DMS 273 (cell line): ENCODE measurements around the gene EPHA10.

Source experiments
- DNase-seq: peaks from one replicate; lab custom pipeline; 2025; ENCODE audit not compliant: unreplicated experiment; lab: John Stamatoyannopoulos, UW

EPHA10 gene

GRCh38 chr1:37764888-37765441 lies at the start of gene EPHA10:
Gene EPHA10, minus strand, starts transcription at chr1:37765120. Its CDS starts 54 bp downstream, at chr1:37765066.
- DNase-seq, result peak; percentile 85

DNA sequence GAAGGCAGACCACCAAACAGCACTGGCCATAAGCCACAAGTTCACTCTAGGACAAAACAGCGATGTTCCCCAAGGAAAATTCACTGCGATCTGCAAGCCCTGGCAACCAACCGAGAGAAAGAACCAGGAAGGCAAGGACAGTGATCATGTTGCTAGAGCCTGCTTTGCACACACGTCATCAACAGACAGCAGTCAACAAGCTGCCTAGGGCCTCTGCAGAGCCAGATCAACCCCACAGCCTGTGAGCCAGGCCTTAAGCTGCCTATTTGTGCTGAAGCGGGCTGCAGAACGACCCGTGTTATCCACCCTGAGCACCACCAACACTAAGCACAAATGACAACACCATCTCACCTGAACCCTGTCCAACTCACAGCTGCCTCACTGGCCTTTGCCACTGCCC lies 49.3 kb upstream of the EPHA10 start:
- no peak for DNase-seq

DNA sequence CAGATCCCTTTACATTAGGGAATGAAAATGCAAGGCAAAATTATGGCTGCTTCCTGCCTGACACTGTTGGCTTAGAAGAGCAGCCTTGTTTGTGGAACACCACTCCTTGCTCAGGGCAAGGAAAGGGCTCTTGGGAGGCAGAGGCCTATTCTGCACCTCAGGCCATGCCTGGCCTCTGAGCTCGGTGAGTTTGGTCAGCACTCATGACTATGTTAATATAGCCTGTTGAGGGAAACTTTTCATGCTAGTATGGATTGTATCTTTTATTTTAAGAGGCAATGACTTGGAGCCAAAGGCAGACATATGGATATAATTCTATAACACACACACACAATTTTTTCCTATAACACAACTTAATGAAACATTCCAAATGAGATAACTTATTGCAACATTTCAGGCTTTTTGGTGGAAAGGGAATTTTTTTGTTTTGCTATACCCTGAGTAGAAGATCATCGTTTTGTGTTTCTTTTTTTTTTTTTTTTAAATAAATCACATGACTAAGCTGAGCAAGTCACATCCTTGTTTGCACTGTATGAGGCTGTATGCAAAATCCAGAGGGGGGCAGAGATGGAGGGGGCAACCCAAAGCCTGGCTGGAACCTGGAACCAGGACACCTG lies 48.7 kb upstream of the EPHA10 start:
- no peak for DNase-seq

- peak; percentile 93 for DNase-seq
Observed at GRCh38 chr1:37811027-37811655, 46.2 kb upstream of the EPHA10 start.

DNA sequence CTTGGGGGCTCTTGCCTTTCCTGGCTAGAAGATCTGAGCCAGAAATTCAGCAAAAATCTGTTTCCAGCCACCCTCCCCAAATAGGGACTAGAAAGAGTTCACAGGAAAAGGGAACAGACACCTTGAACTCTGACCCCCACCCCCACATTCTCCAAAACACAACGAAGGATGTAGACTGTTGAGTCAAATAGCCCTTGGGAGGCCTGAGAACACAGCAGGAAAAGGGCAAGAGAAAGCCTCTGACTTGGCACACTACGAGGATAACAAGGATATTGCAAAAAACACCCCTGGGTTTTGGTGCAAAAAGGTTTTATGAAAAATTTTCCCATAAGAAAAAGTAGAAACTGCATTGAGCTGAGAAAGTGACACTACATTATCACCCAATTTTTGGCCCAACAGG lies 45.0 kb upstream of the EPHA10 start:
- DNase-seq, result no peak

- DNase-seq, result peak; percentile 95
Observed at GRCh38 chr1:37808369-37809319, 43.7 kb upstream of the EPHA10 start.

DNA sequence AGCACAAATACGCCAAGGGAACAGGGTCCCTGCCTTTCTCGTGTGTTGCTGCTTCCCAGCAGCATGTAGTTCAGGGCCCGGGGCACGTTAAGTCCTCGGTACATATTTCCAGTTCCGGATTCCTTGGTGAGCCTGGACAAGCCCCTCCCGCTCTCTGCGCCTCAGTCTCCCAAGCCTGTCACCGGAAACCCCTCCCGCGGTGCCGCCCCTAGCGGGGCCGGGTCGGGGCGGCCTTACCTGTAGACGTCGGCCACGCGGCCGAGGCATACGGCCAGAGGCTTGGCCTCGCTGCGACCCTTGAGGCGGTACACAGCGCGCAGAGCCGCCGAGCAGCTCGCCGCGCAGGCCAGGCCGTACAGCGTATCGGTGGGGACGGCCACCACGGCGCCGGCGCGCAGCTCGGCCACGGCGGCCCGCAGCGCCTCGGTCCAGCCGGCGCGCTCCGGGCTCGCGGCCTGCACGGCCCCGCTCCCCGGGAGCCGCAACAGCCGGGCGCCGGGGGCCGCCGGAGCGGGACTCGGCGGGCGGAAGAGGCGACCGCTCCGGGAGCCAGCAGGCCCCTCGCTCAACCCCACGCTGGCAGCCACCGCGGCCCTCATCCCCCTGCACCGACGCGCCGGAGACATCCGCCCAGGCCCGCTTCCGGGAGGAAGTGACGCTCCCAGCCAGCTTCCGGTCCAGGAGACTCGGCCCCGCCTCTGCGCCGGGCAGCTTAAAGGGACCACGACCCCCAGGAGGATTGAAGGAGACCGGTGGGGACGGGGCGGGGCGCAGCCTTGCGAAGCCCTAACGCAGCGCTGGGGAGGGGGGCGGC lies 42.8 kb upstream of the EPHA10 start, which contains the start of the genes C1orf122 and YRDC:
C1orf122 (plus strand) TSS at position 236 of the 814 bp plus-strand sequence. CDS start 615 bp downstream, outside the sequence.
YRDC (minus strand) TSS at position 654 of the 814 bp plus-strand sequence; CDS start at position 626, 28 bp downstream.
- peak; percentile 97 for DNase-seq

GRCh38 chr1:37807220-37807554 lies 42.3 kb upstream of the EPHA10 start:
- DNase-seq, result peak; percentile 68

DNA sequence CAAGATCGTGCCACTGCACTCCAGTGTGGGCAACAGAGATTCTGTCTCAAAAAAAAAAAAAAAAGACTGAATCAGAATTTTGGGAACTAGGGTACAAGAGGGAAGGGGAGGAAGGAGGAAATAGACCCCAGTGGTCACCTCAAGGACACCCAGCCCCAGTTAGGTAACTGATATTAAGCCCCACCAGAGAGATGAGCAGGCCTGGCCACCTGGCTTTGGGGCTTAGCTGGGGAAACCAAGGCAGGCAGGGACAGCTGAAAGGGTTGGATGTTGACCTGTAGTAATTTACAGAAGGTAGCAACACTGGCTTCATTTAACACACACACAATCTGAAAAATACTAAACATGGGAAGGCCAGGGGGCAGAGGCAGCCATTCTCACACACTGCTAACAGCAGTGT lies 37.5 kb upstream of the EPHA10 start:
- DNase-seq, result no peak

DNA sequence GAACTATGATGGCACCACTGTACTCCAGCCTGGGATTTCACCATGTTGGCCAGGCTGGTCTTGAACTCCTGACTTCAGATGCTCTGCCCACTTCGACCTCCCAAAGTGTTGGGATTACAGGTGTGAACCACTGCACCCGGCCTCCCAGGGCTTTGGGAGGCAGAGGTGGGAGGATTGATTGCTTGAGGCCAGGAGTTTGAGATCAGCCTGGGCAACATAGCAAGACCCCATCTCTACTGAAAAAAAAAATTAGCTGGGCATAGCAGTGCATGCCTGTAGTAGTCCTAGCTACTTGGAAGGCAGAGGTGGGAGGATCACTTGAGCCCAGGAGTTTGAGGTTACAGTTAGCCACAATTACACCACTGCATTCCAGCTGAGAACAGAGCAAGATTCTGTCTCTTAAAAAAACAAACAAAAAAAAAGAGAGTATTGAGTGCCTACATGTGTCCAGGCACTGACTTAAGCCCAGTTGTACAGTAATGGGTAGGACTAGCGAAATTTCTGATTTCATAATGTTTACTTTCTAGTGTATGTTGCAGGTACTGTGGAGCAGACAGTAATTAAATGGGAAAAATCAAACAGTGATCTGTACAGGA lies 32.9 kb upstream of the EPHA10 start:
- no peak for DNase-seq

DNA sequence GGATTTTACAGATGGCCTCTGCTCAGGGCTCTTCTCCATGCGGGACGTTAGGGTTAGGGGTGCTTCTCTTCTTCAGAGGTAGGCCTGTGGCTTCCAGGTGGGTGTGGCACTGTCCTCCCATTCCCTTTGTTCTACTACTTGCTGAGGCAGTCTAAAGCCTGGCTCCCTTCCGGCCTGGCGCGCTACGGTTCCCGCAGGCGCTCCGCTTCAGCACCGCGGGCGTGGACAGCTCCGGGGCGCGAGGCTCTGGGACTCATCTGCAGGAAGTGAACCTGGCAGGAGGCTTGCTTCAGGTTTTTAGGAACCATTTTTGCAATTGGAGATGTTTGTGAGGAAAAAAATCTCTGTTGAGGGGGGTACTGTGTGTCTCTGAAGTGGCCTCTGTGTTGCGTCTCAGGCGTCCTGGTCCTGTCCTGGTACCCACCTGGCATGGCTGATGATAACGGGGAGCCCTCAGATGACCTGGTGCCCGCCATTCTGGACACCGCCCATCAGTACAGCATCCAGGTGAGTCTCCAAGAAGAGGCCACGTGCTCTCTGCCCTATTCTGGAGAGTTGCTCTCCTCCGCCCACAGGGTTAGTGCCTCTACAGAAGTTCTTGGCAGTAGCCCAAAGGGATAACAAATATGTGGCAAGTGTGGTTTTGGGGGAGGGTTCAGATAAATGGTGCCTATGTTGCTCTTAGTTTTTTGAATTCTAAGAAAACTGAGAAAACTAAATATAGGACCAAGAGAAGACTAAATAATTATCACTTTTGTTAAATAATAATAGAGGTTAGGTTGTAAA lies 30.6 kb upstream of the EPHA10 start:
- peak; percentile 37 for DNase-seq

- DNase-seq, result peak; percentile 66
Observed at GRCh38 chr1:37794372-37795339, 29.7 kb upstream of the EPHA10 start.

DNA sequence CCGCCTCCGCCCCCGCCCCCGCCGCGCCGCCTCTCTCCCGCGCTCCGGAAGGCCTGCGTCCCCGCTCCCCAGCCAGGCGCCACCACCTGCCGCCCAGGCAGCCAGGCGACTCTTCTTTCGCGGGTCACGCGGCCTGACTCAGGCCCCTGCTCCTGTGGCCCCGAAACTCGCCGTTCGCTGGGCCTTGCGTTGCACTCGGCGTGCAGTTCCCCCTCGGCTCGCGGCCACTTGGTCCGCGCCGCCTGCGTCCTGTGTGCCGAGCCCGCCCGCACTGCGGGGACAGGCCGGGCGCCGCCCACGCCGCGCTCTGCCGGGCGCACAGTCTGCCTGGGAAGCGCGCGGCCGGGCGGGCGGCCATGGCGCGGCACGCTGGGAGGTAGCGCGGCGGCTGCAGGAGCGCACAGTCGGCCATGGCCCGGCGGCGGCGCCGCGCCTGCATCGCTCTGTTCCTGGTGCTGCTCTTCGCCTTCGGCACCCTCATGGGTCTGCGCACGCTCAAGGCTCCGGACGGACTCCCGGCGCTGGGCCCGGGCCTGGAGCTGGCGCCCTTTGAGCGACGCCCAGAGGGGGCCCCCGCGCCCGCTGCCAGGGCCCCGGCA lies 29.0 kb upstream of the EPHA10 start, which contains the start of gene MANEAL:
MANEAL (plus strand) TSS at position 75 of the 599 bp plus-strand sequence; CDS start at position 411, 336 bp downstream.
- peak; percentile 80 for DNase-seq

DNA sequence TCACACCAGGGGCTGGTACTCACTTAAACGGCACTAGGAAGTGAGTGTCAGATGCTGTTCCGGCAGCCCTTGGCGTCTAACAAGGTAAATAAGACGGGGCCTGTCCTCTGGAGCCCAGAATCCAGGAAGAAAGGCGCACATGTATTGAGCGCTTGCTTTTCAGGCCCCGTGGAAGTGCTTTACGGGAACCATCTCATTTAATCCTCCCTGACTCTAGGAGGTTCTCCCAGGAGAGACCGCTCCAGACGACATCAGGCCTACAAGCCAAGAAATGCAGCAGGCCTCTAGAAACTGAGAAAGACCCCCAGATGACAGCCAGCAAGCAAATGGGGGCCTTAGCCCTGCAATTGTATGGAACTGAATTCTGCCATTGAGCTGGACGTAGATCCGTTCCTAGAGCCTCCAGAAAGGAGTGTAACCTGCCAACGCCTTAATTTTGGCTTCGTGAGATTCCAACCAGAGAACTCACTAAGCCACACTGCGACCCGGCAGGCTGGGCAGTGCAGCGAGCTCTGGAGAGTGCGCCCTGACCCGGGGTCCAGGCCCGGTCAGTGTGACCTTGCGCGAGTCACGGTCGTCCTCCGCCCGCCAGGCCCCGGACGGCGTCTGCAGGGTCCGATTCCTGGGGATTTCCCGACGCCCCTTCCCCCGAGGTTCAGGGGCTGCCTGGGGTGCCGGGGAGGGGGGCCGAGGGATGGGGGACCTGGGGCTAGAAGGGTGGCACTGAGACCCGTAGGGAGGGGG lies 28.2 kb upstream of the EPHA10 start:
- no peak for DNase-seq

- DNase-seq, result no peak
Observed at GRCh38 chr1:37782491-37782890, 17.6 kb upstream of the EPHA10 start.

- no peak for DNase-seq
Observed at GRCh38 chr1:37778654-37779053, 13.7 kb upstream of the EPHA10 start.

- no peak for DNase-seq
Observed at GRCh38 chr1:37776946-37777516, 12.1 kb upstream of the EPHA10 start.
